Measurements from ENCODE around the gene CIT. TPM values are rescaled to one million over a fixed set of nuclear protein-coding genes. Genes with fewer than 3 reads are reported as not detected.

The CIT gene
- total RNA-seq, 6 experiments from 2014 or later, result 23.1 to 55.5 (median 48.3) TPM

GRCh38 chr12:119762619-119763018 lies 114.5 kb downstream of the CIT start:
- H3K4me3 Mint-ChIP-seq, result no peak overlapping the region
- TF ChIP-seq CTCF (IDR thresholded peaks at IDR 0.05), result no peak
- H3K9me3 Mint-ChIP-seq, result no peaks in the 10 kb centered on the region
- no peak for DNase-seq
- no peaks in the 10 kb centered on the region for H3K4me1 Mint-ChIP-seq (ENCODE audit: low read depth)
- peaks cover 3% of the 10 kb centered on the region; the same call in 1 of the 2 replicates for H3K27me3 Mint-ChIP-seq (ENCODE audit: insufficient read depth)
- H3K27ac Mint-ChIP-seq, result no peak overlapping the region
- H3K36me3 Mint-ChIP-seq (ENCODE audit: low read depth), result peaks cover 37% of the 10 kb centered on the region

GRCh38 chr12:119758722-119759121 lies 118.4 kb downstream of the CIT start:
- no peaks in the 10 kb centered on the region for H3K9me3 Mint-ChIP-seq
- no peaks in the 10 kb centered on the region for H3K4me1 Mint-ChIP-seq (ENCODE audit: low read depth)
- H3K27me3 Mint-ChIP-seq (ENCODE audit: insufficient read depth), result no peaks in the 10 kb centered on the region
- peaks cover 42% of the 10 kb centered on the region for H3K36me3 Mint-ChIP-seq (ENCODE audit: low read depth)
- H3K4me3 Mint-ChIP-seq, result no peak overlapping the region
- TF ChIP-seq CTCF (IDR thresholded peaks at IDR 0.05), result no peak
- no peak for DNase-seq
- no peak overlapping the region for H3K27ac Mint-ChIP-seq

- no peaks in the 10 kb centered on the region for H3K27me3 Mint-ChIP-seq (ENCODE audit: insufficient read depth)
- no peak overlapping the region for H3K27ac Mint-ChIP-seq
- no peaks in the 10 kb centered on the region for H3K4me1 Mint-ChIP-seq (ENCODE audit: low read depth)
- no peaks in the 10 kb centered on the region for H3K9me3 Mint-ChIP-seq
- peaks cover 37% of the 10 kb centered on the region for H3K36me3 Mint-ChIP-seq (ENCODE audit: low read depth)
- DNase-seq, result no peak
- no peak overlapping the region for H3K4me3 Mint-ChIP-seq
- TF ChIP-seq CTCF (IDR thresholded peaks at IDR 0.05), result no peak
Measured at GRCh38 chr12:119758234-119758633, 118.9 kb downstream of the CIT start.

GRCh38 chr12:119751961-119752360 lies 125.2 kb downstream of the CIT start:
- Mint-ChIP-seq H3K9me3 (no peaks in the 10 kb centered on the region), H3K4me3 (no peak overlapping the region), H3K4me1 (ENCODE audit: low read depth) (peaks cover 14% of the 10 kb centered on the region; the same call in 1 of the 2 replicates), H3K36me3 (ENCODE audit: low read depth) (peaks cover 31% of the 10 kb centered on the region), H3K27ac (no peak overlapping the region), H3K27me3 (ENCODE audit: insufficient read depth) (peaks cover 2% of the 10 kb centered on the region; the same call in 1 of the 2 replicates)
- no peak for DNase-seq
- TF ChIP-seq CTCF (IDR thresholded peaks at IDR 0.05), result no peak

- no peak overlapping the region for H3K4me3 Mint-ChIP-seq
- no peak for TF ChIP-seq CTCF (IDR thresholded peaks at IDR 0.05)
- peaks cover 21% of the 10 kb centered on the region for H3K9me3 Mint-ChIP-seq
- no peak overlapping the region for H3K27ac Mint-ChIP-seq
- H3K36me3 Mint-ChIP-seq (ENCODE audit: low read depth), result peaks cover 47% of the 10 kb centered on the region
- H3K27me3 Mint-ChIP-seq (ENCODE audit: insufficient read depth), result peaks cover 2% of the 10 kb centered on the region; the same call in 1 of the 2 replicates
- H3K4me1 Mint-ChIP-seq (ENCODE audit: low read depth), result peaks cover 14% of the 10 kb centered on the region; the same call in 1 of the 2 replicates
- no peak for DNase-seq
Measured at GRCh38 chr12:119749666-119750065, 127.5 kb downstream of the CIT start.

GRCh38 chr12:119748497-119748896 lies 128.6 kb downstream of the CIT start:
- H3K9me3 Mint-ChIP-seq, result peaks cover 32% of the 10 kb centered on the region
- DNase-seq, result no peak
- H3K36me3 Mint-ChIP-seq (ENCODE audit: low read depth), result peaks cover 59% of the 10 kb centered on the region
- TF ChIP-seq CTCF (IDR thresholded peaks at IDR 0.05), result no peak
- H3K4me3 Mint-ChIP-seq, result no peak overlapping the region
- H3K27me3 Mint-ChIP-seq (ENCODE audit: insufficient read depth), result peaks cover 2% of the 10 kb centered on the region; the same call in 1 of the 2 replicates
- peaks cover 14% of the 10 kb centered on the region; the same call in 1 of the 2 replicates for H3K4me1 Mint-ChIP-seq (ENCODE audit: low read depth)
- no peak overlapping the region; the same call in 1 of the 2 replicates for H3K27ac Mint-ChIP-seq

All from HFFc6 (cell line).